RWPE2 (cell line): Measurements from ENCODE around the gene CACNB2.

ENCODE experiments used
- ATAC-seq: fragments of 200-7000 bp; cut with Tn5 transposase; 3 replicates; pipeline ENCODE4 v1.9.1; 2021; ENCODE audit warnings: low read depth
- DNase-seq: peaks from one replicate; pipeline ENCODE4 v3.0.0-alpha.2; 2020; ENCODE audit warnings: low spot score
- H3K27ac ChIP-seq: fragments of 450-650 bp; 2 replicates; pipeline ENCODE4 v1.5.1; 2017; ENCODE audit warnings: mild to moderate bottlenecking; ENCODE audit not compliant: poor library complexity, severe bottlenecking
- H3K27me3 ChIP-seq: fragments of 250-450 bp; sonication (Bioruptor Pico); 2 replicates; pipeline ENCODE4 v1.5.1; 2021; ENCODE audit warnings: mild to moderate bottlenecking, moderate library complexity; ENCODE audit not compliant: insufficient read depth, poor library complexity, severe bottlenecking
- H3K36me3 ChIP-seq: fragments of 250-450 bp; sonication (Bioruptor Pico); 2 replicates; pipeline ENCODE4 v1.5.1; 2020; ENCODE audit warnings: low read depth, mild to moderate bottlenecking, moderate library complexity
- H3K4me1 ChIP-seq: fragments of 250-450 bp; sonication (Bioruptor Pico); 2 replicates; pipeline ENCODE4 v1.5.1; 2021; ENCODE audit warnings: mild to moderate bottlenecking, moderate library complexity; ENCODE audit not compliant: insufficient read depth, poor library complexity, severe bottlenecking
- H3K4me3 ChIP-seq: fragments of 250-450 bp; sonication (Bioruptor Pico); 2 replicates; pipeline ENCODE4 v1.5.1; 2021; ENCODE audit warnings: mild to moderate bottlenecking, moderate library complexity; ENCODE audit not compliant: severe bottlenecking
- H3K9me3 ChIP-seq: fragments of 250-450 bp; sonication (Bioruptor Pico); 2 replicates; pipeline ENCODE4 v1.5.1; 2021; ENCODE audit warnings: mild to moderate bottlenecking, moderate library complexity; ENCODE audit not compliant: severe bottlenecking
- TF ChIP-seq, protein P1 (sequence below): fragments of 450-650 bp; IDR thresholded peaks from one replicate; pipeline ENCODE4 v1.5.1; 2017; ENCODE audit warnings: mild to moderate bottlenecking, moderate library complexity; ENCODE audit not compliant: poor library complexity, severe bottlenecking

Gene CACNB2

GRCh38 chr10:18368273-18368672 lies 228.0 kb downstream of the CACNB2 start:
- H3K27me3 ChIP-seq: no peaks in the 10 kb centered on the region
- H3K4me3 ChIP-seq: no peak overlapping the region
- ATAC-seq (no peak), DNase-seq (no peak)
- peaks cover 6% of the 10 kb centered on the region for H3K4me1 ChIP-seq
- TF ChIP-seq, protein P1, sequence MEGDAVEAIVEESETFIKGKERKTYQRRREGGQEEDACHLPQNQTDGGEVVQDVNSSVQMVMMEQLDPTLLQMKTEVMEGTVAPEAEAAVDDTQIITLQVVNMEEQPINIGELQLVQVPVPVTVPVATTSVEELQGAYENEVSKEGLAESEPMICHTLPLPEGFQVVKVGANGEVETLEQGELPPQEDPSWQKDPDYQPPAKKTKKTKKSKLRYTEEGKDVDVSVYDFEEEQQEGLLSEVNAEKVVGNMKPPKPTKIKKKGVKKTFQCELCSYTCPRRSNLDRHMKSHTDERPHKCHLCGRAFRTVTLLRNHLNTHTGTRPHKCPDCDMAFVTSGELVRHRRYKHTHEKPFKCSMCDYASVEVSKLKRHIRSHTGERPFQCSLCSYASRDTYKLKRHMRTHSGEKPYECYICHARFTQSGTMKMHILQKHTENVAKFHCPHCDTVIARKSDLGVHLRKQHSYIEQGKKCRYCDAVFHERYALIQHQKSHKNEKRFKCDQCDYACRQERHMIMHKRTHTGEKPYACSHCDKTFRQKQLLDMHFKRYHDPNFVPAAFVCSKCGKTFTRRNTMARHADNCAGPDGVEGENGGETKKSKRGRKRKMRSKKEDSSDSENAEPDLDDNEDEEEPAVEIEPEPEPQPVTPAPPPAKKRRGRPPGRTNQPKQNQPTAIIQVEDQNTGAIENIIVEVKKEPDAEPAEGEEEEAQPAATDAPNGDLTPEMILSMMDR: no peak
- H3K27ac ChIP-seq: no peak overlapping the region
- no peaks in the 10 kb centered on the region for H3K9me3 ChIP-seq
- H3K36me3 ChIP-seq: no peaks in the 10 kb centered on the region

GRCh38 chr10:18368682-18369081 lies 228.5 kb downstream of the CACNB2 start:
- H3K27ac ChIP-seq: no peak overlapping the region
- no peaks in the 10 kb centered on the region for H3K27me3 ChIP-seq

DNA sequence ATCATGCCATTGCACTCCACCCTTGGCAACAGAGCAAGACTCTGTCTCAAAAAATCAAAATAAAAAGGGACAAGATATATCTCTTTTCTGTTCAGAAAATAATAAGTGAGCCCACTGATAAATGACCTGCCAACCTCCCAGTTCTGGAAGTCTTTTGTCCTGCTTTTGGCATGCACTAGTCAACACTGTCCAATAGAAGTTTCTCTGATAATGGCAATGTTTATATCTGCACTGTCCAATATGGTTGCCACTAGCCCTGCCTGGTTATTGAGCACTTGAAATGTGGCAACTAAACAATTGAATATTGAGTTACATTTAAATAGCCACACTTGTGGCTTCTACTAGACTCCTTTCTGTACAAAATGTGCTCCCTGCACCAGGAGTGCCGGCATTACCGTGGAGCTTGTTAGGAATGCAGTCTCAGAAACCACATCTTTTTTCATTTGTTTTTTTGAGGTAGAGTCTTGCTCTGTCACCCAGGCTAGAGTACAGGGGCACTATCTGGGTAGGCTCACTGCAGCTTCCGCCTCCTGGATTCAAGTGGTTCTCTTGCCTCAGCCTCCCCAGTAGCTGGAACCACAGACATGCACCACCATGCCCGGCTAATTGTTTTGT lies 229.7 kb downstream of the CACNB2 start:
- H3K36me3 ChIP-seq: no peaks in the 10 kb centered on the region
- TF ChIP-seq, protein P1: no peak
- peaks cover 6% of the 10 kb centered on the region for H3K4me1 ChIP-seq
- H3K27ac ChIP-seq: no peak overlapping the region
- DNase-seq: no peak
- no peaks in the 10 kb centered on the region for H3K9me3 ChIP-seq
- H3K27me3 ChIP-seq: no peaks in the 10 kb centered on the region
- no peak for ATAC-seq
- H3K4me3 ChIP-seq: no peak overlapping the region

More at GRCh38 chr10:18368682-18369081, 228.5 kb downstream of the CACNB2 start:
- H3K36me3 ChIP-seq: no peaks in the 10 kb centered on the region
- ATAC-seq (no peak), DNase-seq (no peak)
- TF ChIP-seq, protein P1: no peak
- no peak overlapping the region for H3K4me3 ChIP-seq
- no peaks in the 10 kb centered on the region for H3K9me3 ChIP-seq
- H3K4me1 ChIP-seq: peaks cover 6% of the 10 kb centered on the region

- no peaks in the 10 kb centered on the region for H3K9me3 ChIP-seq
- H3K4me1 ChIP-seq: no peaks in the 10 kb centered on the region
- H3K27ac ChIP-seq: no peak overlapping the region
- no peak overlapping the region for H3K4me3 ChIP-seq
- no peaks in the 10 kb centered on the region for H3K36me3 ChIP-seq
- H3K27me3 ChIP-seq: no peaks in the 10 kb centered on the region
- DNase-seq (no peak), ATAC-seq (no peak)
- TF ChIP-seq, protein P1: no peak
Measured at GRCh38 chr10:18376650-18377049, 236.4 kb downstream of the CACNB2 start.

- TF ChIP-seq, protein P1: no peak
- no peaks in the 10 kb centered on the region for H3K27me3 ChIP-seq
- ATAC-seq (no peak), DNase-seq (no peak)
- no peaks in the 10 kb centered on the region for H3K36me3 ChIP-seq
- H3K27ac ChIP-seq: no peak overlapping the region
- H3K4me3 ChIP-seq: no peak overlapping the region
- H3K9me3 ChIP-seq: no peaks in the 10 kb centered on the region
- no peaks in the 10 kb centered on the region for H3K4me1 ChIP-seq
Measured at GRCh38 chr10:18377898-18378297, 237.7 kb downstream of the CACNB2 start.
